NAMALWA (cell line): ENCODE measurements around the gene PIP4K2A.
"Not testable (repeated sequence)": the region's sequence is repeated elsewhere in the genome, so short reads cannot be mapped to it uniquely, and the experiment has no call there.

Source experiments
- DNase-seq: peaks from one replicate; pipeline ENCODE4 v3.0.0-alpha.2; 2015; ENCODE audit warnings: low spot score

Gene PIP4K2A

DNA sequence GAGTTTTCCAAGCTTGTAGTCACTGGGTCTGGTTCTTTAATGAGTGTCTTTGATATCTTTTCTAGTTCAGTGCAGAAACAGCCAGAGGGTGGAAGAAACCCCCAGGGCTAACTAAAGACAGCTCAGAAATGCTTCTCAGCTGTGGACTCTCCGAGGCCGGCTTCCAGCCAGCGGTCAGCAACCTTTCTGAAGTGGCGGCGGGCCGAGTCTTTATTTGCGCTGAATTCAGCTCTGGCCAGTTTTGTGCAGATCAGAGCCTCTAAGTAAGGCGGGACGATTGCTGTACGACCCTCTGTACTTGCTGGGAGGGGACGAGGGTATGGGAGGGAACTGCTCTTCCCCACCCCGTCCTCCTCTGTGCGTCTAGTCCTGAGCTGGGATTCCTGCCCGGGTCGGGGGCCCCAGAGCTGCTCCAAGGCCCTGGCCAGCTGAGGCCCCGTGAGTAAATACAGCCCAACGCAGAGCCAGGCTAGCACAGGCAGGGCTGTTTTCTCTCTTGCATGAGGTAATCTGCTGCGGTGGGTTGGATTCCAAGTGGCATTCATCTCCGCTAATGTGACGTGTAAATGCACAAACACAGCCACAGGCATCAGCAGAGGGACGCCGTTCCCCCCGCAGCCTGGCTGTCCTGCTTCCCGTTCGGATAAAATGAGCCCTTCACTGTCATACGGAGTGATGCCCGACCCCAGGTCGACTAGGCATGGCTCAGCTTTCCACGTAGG lies 159.8 kb downstream of the PIP4K2A start:
- no peak for DNase-seq

DNA sequence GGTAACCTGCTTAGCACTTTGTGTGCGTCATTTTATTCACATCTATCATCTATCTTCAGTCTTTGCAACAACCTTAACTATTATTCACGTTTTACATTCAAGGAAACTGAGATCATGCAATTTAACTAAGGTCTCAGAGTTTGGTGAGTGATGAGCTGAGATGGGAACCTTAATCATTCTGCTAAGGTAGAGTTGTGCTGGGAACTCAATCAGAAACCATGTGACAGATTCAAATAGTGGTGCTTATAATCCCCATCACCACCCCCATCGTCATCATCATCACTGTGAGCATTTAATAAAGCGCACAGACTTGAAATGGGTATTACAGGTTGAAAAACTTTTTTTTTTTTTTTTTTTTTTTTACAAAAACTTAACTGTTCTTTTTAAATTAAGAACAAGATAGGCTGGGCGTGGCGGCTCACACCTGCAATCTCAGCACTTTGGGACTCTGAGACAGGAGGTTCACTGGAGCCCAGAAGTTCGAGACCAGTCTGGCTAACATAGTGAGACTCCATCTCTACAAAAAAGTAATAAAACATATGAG lies 160.9 kb downstream of the PIP4K2A start:
- no peak for DNase-seq

DNA sequence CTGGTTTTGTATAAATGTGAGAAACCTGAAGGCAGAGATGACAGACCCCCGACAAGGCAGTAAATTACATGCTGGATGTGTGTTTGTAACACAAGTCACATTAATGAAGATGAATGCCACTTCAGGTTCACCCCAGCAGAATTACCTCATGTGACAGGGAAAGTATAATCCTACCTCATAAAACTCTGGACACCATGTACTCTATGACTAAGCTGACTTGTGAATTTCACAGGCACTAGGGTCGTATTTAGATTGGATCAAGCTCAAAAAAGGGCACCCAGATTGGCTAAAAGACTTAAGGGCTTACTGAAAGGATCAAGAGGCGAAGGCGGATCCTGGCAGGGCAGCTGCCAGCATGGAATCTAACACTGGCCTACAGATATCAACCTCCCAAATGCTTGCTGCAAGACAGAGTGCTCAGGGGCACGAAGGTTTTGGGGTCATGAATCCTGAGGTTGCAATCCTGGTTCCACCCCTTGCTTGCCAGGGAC lies 161.4 kb downstream of the PIP4K2A start:
- no peak for DNase-seq

DNA sequence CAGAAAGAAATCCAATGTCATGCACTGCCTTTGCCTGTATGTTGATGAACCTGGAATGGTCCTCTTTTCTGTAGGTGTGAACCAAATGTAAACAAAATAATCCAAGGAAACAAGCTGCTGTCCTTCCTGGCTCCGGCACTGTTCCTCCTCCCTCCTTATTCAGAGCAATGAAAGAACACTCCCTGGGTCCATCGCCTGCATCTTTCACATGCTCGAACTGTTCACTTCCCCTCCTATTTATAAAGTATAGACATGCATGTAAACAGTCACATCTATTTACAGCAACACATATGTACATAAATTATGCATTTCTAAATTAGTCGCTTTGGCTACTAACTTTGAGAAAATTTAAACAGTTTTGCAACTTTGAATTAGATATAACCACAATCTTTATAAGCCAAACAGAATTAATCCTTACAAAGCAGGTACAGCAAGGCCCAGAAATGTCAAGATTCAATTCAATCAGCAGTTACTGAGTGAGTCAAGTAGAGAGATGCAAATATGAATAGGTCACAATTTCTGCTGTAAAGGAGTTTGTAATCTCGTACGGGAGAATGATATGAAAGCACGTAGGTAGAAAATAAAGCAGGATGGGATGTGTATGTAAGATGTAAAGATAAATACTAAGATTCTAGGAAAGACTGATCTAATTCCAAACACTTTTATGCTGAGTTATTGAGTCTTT lies 162.6 kb downstream of the PIP4K2A start:
- no peak for DNase-seq

DNA sequence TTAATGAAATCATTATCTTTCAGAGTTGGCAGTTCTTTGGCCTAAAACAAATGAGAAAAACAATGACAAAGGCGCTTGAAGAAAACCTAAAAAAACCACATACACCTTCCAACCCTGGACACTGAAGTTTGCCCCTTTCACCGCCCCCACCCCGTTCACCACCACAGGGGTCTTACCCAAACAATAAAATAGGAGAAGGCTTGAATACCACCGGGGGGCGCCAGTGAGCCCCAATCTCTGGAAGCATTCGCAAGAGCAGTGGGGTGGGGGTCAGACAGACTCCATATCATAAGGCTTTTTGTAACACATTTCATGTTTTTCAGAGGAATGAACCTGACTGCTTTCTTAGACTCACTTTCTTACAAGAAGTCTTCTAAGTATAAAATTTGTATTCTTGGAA lies 163.6 kb downstream of the PIP4K2A start:
- peak; percentile 69 for DNase-seq

DNA sequence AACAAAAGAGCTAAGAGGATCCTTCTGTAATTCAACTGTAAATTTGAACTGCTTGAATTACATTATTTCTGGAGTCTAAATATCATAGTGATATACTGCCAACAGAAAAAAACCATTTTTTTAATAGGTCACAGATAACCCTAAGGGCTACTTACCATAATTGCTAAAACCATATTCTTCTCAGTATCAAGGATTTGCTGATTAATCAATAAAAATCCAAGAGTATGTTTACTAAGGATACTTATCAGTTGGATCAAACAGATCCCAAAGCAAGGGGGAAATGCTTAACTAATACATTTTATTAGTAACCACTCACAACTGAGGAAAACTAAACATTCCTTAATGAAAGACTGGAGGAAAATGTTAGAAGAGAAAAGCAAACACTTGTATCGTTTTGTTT lies 166.0 kb downstream of the PIP4K2A start:
- DNase-seq = no peak

DNA sequence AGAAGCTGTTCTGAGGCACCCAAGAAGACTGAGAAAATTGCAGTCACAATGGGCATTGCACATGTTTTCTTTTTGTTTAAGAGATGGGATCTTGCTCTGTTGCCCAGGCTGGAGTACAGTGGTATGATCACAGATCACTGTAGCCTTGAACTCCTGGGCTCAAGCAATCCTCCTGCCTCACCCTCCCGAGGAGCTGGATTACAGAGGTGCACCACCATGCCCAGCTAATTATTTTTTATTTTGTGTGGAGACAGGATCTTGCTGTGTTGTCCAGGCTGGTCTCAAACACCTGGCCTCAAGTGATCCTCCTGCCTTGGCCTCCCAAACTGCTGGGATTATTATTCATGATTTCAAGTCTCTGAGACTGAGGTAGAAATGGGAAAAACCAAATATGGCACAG lies 168.7 kb downstream of the PIP4K2A start:
- no peak for DNase-seq

DNA sequence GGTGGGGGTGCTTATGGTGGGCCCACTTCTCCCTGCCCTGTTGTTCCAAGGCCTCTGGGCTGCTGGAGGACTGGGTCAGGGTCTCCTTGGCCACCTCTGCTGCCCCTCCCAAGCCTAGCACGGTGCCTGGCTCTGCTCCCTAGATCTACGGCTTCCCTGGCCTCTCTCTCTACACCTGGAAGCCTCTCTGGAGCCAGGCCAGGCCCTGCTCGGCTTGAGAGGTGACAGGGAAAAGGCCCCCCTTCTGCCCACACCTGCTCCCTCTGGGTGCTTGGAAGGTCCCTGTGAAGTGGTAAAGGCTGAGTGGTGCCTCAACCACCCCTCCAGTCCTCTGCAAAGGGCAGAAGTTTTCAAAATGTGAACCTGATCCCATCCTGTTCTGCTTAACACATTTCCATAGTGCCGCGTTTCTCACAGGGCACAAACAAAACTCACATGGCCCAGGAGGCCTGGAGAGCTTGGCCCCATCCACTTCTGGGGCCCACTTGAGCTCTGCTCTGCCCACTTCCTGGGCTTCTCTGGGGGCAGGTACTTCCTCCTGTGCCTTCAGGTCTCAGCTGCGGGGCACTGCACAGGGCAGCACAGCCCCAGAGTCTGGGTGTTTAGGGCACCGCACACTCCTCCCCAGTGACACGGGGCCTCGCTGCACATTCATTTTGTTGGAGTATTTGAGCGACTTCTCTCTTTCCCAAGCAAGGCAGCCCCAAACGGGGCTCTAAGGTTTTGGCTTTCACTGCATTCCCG lies 169.9 kb downstream of the PIP4K2A start:
- no peak for DNase-seq

DNA sequence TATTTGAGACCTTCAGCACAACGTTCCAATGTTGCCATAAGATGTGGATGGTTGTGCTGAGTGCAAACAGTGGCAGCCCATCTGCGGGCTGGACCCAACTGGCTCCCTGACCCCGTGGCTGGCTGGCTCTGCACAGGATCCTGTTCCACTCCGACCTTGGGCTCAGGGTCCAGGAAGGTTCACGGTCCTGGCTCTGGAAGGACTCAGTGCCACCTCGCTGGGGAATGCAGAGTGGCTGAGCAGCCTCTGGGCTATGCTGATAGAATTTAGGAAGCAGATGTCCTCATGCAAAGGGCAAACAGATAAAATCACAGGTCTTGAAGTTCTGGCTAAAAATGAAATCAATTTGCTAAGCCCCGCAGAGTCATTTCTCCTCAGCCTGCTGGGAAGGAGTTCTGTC lies 171.6 kb downstream of the PIP4K2A start:
- DNase-seq = no peak

DNA sequence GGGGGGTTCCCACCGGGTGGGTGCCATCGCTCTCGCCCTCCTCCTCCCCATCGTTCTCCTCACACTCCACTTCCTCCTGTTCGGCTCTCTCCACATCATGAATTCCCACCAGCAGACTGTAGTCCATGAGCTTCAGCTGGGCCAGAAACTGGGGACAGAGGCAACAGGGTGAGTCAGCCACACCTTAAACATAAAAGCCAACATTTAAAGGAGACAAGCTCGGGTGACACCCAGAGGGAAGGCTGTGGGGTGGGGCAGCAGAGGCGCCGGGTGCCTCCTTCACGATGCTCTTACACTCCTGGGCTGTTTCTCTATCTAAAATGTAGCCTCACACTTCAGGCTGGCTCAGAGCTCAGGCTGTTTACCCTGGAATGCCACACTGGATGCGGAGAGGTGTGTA lies 172.5 kb downstream of the PIP4K2A start:
- DNase-seq = no peak

DNA sequence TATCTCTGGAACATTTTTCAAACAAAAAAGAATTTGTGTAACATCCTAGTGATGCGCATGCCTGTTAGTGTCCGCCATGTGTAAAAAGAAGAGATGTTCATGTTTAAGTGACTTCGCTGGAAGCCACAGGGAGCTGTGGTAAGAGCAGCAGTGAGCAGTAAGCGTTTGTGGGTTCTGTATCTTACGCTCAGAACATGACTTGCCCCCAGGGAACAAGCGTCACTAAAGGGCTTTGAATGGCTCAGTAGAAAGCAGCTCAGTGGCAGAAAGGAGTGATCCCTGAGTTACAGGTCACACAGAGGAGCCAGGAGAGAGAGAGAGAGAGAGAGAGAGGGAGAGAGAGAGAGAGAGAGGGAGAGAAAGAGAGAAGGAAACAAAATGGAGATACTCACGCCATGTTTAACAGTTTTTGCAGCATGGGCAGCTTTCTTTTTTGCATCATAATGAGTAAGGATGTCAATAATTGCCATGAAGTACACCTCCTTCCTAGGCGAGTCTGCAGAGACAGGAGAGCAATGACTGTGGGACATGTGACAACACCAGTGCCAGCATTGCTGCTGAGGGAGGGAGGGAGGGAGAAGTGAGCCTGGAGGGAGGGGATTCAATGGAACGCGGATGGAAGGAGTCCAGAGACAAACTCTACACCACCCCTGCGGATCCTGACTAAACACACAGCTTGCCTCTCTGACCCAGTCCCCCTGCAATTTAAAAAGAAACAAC lies 174.6 kb downstream of the PIP4K2A start:
- DNase-seq = no peak

DNA sequence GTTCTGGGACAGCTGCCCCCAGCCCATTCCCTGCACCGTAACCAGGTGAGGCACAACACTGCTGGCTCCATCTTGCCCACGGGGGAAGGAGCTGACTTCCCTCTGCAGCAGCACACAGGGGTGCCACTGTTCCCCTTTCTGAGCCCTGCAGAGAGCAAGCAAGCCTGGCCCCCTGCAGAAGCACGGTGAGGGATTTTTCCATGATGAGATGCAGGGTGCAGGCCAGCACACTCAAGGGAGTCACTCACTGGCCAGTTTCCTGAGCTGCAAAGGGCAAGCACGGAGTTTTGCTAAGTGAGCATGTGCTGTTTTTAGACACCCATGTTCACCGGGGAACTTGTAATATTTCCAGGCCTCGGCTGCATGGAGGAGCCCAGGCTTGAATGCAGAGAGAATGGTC lies 176.6 kb downstream of the PIP4K2A start:
- no peak for DNase-seq

DNA sequence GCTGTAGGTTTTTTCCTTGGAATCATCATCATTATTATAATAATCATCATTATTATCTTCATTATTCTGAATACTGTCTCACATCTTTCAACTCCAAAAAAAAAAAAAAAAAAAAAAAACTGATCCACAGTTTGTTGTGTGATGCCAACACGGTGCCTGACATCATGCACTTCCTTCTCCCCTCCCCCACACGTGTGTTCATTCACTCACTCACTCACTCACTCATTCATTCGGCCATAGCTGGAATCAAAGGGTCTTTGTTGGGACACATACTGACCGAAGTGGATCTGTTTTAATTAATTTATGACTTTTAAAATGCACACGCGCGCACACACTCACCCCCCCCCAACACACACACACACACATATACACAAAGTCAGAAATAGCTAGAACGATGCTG lies 177.8 kb downstream of the PIP4K2A start:
- no peak for DNase-seq

DNA sequence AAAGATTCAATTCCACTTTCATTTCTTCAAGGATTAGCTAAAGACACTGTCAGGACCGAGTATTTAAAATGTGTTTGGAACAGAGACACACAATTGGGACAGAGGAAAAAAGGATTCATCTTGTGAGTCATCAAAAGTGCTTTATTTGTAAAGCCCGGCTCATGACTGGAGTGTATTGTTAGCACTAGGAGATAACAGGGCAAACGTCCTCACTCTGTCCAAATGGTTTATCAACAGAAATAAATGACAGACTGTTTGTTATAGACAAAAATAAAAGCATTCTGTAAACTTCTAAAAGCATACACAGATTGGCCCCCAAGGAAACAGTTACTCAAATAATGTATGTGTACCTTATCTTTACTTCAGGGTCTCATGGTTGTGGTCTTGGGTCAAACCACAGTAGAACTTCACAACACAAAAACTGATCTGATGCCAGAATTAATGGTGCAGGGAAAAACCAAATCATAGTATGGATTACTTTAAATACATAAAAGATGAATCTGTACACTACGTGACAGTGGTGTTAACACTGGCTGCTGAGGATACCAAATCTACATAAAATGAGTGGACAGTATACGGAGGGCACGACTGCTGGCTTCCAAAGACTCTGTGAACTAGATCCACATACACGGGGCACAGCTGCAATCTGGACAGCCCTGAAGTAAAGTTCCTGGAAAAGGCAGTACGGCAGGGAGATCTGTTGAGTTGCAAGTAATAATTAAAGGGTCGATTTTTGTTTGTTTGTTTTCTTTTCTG lies 179.4 kb downstream of the PIP4K2A start:
- no peak for DNase-seq

DNA sequence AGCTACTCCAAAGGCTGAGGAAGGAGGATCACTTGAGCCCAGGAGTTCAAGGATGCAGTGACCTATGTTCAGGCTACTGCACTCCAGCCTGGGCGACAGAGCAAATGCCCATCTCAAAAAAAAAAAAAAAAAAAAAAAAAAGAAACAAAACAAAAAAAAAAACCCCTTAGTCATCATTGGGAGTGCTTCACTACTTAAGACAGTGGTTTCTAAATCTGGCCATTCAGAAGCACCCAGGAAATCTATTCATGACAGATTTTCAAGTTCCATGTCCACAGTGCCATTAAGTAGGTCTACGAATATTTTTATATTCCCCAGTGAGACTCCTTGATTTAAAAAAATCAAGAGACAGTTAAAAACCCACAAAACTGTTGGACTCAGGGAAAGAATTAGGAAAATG lies 182.9 kb downstream of the PIP4K2A start:
- DNase-seq = no peak

DNA sequence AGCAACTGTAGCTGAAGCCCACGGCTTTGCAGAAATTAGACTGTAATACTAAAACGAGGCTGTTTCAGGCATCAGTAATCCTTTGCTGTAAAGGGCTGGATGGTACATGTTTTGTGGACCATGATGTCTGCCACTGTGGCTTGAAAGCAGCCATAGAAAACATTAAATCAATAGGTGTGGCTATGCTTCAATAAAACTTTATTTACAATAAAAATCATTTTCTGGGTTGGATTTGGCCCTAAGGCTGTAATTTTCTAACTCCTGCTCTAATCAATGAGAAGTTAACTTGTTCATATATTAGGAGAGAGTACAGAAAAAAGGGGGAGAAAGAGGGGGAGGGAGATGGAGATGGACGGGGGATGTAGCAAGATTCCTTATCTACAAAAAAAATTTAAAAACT lies 183.4 kb downstream of the PIP4K2A start:
- DNase-seq = no peak

DNA sequence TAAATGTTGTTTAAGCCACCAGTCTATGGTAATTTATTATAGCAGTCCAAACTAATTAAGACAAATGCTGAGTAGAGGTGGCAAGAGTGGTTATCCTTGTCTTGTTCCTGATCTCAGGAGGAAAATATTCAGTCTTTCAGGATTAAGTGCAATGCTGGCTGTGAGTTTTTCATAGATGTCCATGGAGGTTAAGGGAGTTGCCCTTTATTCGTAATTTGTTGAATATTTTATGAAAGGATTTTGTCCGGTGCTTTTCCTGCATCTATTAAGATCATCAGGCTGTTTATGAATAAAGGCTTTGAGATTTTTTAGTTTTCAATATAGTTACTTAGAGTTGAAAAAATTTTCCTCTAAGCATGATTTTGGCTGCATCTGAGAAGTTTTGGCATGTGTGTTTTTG lies 186.9 kb downstream of the PIP4K2A start:
- no peak for DNase-seq

DNA sequence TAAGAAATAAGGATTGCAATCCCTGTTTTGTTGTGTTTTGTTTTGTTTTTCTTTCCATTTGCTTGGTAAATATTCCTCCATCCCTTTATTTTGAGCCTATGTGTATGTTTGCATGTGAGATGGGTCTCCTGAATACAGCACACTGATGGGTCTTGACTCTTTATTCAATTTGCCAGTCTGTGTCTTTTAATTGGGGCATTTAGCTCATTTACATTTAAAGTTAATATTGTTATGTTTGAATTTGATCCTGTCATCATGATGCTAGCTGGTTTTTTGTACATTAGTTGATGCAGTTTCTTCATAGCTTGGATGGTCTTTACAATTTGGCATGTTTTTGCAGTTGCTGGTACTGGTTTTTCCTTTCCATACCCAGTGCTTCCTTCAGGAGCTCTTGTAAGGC lies 190.0 kb downstream of the PIP4K2A start:
- not testable (repeated sequence) for DNase-seq

DNA sequence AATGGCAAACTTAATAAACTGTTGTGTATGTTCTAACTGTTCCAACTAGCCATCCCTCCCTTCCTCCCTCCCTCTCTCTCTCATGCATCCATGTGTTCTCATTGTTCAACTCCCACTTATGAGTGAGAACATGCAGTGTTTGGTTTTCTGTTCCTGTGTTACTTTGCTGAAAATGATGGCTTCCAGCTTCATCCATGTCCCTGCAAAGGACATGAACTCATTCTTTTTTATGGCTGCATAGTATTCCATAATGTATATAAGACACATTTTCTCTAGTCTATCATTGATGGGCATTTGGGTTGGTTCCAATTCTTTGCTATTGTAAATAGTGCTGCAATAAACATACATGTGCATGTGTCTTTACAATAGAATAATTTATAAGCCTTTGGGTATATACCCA lies 193.7 kb downstream of the PIP4K2A start:
- DNase-seq = not testable (repeated sequence)

DNA sequence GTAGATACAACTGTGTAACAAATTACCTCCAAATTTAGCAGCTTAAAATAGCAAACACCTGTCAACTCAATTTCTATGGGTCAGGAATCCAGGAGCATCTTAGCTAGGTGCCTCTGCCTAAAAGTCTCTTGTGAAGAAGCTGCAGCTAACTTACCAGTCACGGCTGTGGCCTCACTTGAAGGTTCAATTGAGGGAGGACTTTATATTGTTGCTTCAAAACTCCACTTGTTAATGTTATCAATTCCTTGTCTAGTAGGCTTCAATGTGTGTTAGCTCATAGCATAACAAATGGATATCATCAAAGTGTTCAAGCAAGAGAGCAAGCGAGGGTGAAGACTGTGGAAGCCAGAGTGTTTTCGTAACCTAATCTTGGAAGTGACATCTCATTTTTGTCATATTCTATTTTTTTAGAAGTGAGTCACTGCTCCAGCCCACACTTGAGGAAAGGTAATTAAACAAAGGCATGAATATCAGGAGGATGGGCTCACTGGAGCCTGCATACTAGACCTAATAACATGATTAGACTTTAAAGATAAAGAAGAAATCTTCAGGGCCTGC lies 196.1 kb downstream of the PIP4K2A start:
- DNase-seq = no peak

DNA sequence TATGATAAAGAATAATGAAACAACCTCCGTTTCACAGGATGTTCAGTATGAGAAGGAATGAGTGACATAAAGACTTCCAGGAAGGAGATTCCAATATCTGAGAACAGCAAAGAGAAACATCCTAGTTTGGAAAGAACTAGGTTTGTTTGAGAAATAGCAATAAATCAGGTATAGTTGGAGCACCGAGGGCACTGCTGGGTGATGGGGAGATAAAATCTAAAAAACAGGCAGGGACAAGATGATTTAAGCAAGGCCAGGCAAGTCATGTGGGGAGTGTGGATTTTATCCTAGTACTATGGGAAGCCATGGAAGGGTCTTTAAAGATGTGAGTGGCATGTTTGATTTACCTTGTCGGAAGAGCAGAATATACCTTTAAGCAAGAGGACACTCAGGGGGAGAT lies 199.4 kb downstream of the PIP4K2A start:
- no peak for DNase-seq
